EL (cell line): ENCODE results near the gene SCGB1A1.
A peak's percentile ranks its signal among the peaks of the same experiment; 100 is the strongest.
"Not testable (repeated sequence)": the region's sequence is repeated elsewhere in the genome, so short reads cannot be mapped to it uniquely, and the experiment has no call there.

Experiments
- DNase-seq: peaks from one replicate; pipeline ENCODE4 v3.0.0-alpha.2; 2016

Gene SCGB1A1

GRCh38 chr11:62423012-62423411, 4.2 kb downstream of the SCGB1A1 start:
- no peak for DNase-seq

- DNase-seq, result peak; percentile 63
Observed at GRCh38 chr11:62427630-62428233, 8.9 kb downstream of the SCGB1A1 start.

- DNase-seq, result no peak
Observed at GRCh38 chr11:62428871-62429560, 10.2 kb downstream of the SCGB1A1 start.

- peak; percentile 30 for DNase-seq
Observed at GRCh38 chr11:62430425-62430824, 11.6 kb downstream of the SCGB1A1 start.

DNA sequence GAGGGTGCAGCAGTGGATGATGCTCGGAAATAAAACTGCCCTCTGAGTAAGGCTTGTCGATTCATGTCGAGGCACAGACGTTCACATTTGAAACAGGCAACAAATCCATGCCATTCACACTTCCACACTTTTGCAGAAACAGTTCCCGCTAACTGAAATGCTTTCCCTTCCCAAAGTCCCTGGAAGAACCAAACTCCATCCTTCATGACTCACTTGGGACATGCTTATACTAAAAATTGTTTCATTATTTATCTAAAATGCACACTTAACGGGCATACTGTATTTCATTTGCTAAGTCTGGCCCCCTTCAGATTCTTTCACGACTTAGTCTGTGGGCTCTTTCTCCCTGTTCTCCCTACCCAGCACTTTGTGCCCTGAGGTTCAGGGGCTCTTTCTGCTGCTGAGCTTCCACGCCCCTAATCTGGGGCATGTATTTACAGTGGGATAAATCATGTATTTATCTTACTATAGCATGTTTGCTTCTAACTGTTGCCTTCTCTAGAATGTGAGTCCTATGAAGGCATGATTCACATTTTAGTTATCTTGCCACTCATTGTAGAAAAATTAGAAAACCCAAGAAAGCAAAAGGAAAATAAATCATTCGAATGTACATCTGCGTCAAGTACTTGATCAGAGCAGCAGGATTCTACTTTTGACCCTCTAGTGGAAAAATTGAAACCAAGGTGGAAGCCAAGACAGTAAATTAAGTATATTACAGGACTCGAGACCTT, 12.5 kb downstream of the SCGB1A1 start:
- peak; percentile 88 for DNase-seq

DNA sequence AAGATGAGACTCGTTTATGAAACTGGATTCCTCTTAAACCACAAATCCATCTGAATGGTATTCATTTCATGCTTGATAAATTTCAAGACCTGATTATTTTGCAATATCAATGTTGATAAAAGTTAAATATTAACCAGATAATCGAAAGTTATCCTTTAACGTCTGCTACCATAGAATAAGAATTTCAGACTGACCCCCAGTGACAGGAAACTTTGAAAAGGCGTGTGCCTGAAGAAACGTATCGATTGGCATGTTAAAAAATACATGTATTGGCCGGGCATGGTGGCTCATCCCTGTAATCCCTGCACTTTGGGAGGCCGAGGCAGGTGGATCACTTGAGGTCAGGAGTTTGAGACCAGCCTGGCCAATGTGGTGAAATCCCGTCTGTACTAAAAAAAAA, 13.9 kb downstream of the SCGB1A1 start:
- no peak for DNase-seq

DNA sequence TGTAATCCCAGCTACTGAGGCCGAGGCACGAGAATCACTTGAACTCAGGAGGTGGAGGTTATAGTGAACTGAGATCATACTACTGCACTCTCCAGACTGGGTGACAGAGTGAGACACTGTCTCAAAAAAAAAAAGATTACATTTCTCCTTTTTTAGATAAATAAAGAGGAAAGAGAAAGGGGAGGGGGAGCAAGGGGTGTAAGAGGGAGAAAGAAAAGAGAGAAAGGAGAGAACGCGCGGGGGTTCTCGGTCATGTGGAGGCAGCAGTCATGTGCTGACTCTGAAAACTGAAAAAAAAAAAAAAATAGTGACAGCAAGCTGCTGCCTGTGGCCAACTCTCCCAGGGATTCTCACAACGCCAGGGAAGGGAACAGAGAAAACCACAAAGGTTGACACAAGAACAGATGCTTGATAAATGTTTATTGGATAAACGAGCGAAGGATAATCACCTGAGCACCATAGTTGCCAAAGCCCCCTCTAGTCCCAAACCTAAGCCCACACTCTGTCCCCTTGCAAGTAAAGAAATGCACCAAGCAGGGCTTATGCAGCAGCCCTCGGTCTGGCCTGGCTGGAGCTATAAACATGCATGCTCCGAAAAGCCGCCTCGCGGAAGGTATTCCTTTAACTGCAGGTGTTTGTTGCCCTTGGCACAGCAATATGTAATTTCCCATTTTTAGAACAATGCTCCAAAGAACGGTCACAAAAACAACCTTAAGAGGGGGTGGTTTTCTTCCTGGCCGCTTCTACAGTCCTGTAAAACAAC, 14.5 kb downstream of the SCGB1A1 start:
- no peak for DNase-seq

DNA sequence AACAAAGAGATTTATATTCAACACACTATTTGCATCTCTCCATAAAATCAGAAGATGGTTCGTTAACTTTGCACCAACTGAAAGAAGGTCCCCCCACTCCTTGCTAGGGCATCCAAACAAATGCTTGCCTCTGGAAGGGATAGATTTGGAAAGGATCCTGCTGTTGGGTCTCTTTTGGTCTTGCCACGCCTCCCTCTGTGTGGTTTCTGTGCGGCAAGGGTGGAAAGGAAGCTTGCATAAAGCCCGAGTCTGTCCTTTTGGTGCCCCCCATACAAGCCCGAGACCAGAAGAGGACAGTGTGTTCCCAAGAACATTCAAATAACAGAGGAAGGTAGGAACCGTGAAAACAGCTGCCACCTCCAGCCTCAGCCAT, 15.1 kb downstream of the SCGB1A1 start:
- no peak for DNase-seq

GRCh38 chr11:62435846-62436660, 17.2 kb downstream of the SCGB1A1 start:
- no peak for DNase-seq

GRCh38 chr11:62437616-62438015, 18.8 kb downstream of the SCGB1A1 start:
- no peak for DNase-seq

DNA sequence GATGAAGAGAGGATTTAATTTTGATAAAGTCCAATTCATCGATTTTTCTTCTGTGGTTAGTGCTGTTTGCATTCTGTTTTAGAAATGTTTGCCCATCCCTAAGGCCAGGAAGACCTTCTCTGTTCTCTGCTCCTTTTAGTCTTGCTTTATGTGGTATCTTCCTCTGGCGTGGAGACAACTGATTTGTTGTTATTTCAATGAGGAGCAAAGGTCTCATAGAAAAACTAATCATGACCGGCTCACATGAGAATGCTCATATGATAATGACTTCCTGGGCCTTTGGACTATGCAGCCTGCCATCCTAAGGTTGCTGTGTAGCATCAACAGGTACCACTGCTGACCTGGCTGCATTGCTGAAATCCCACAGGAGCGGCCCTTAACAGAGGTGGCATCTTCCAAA, 19.8 kb downstream of the SCGB1A1 start:
- DNase-seq, result no peak

- DNase-seq, result peak; percentile 80
Observed at GRCh38 chr11:62439785-62440602, 21.2 kb downstream of the SCGB1A1 start.

- DNase-seq, result peak; percentile 35
Observed at GRCh38 chr11:62443390-62444235, 24.8 kb downstream of the SCGB1A1 start.

- DNase-seq, result peak; percentile 69
Observed at GRCh38 chr11:62444236-62444833, 25.5 kb downstream of the SCGB1A1 start.

DNA sequence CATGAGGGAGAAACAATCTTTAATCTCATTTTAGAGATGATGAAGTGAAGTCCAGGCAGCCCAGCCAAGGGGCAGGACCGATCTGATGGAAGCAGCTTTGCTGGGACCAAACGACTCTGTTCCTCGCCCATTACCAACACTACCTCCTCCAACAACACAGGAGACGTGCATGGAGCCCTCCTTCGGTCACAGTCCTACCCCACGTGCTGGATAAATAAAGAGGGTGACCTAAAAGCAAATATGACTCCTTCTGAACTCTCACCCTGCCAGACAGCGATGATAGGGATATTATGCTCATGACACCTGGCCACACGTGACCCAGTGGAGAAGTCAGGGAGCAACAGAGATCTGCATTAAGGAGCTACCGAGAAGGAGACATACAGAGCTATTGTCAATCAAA, 26.0 kb downstream of the SCGB1A1 start:
- no peak for DNase-seq

DNA sequence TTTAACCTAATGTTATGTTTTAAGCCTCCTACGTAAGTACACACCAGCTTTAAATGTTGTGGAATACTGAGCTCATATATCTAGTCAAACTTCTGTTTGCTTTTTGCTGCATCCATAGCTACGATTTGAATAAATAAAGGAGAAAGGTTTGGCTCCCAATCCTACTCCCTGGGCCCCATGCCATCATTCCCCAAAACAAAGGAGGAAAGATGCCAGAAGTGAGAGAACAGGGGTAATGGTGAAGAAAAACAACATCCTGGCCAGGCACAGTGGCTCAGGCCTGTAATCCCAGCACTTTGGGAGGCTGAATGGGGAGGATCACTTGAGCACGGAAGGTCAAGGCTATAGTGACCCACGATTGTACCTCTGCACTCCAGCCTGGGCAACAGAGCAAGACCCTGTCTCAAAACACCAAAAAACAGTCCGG, 26.5 kb downstream of the SCGB1A1 start:
- no peak for DNase-seq

GRCh38 chr11:62446091-62446490, 27.3 kb downstream of the SCGB1A1 start:
- no peak for DNase-seq

DNA sequence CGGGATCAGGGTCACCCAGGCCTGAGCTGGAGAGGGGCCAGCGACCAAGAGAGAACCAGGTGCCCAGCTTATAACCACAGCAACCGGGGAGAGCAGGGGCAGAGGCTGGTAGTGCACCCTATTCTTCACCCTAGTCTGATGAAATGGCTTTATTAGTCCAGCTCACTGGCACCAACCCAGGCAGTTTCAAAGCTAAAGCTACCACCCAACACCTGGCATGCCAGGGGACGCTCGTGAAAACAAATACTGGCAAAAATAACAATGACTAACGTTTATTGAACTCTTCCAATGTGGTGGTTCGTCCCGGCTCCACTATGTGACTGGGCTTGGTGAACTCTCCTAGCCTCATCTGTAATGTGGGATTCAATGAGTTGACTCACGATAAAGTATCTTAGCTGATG, 30.6 kb downstream of the SCGB1A1 start:
- no peak for DNase-seq

- DNase-seq, result not testable (repeated sequence)
Observed at GRCh38 chr11:62449912-62450311, 31.1 kb downstream of the SCGB1A1 start.
